HEK293T (cell line): ENCODE data around the gene ACY1.

Experiments
- CTCF ChIA-PET: fragments of 350-600 bp; formaldehyde crosslinking; extraction: SDS; loops from one replicate; lab custom pipeline; 2021; ENCODE audit warnings: antibody characterized with exemption, inconsistent platforms; lab: Yijun Ruan, JAX
- POLR2A ChIA-PET: fragments of 350-600 bp; formaldehyde crosslinking; extraction: SDS; loops from one replicate; lab custom pipeline; 2020; ENCODE audit warnings: antibody characterized with exemption, inconsistent platforms; lab: Yijun Ruan, JAX
- DNase-seq: peaks from one replicate; pipeline ENCODE4 v3.0.0; 2012; ENCODE audit warnings: mixed read lengths; ENCODE audit errors: extremely low spot score
- ARNT ChIP-seq: fragments of 450-650 bp; IDR thresholded peaks from 2 replicates; pipeline ENCODE4 v1.6.1; 2017; ENCODE audit warnings: mild to moderate bottlenecking
- BHLHE40 ChIP-seq: fragments of 450-650 bp; IDR thresholded peaks from 2 replicates; pipeline ENCODE4 v1.6.1; 2016; ENCODE audit warnings: mild to moderate bottlenecking, moderate library complexity, borderline replicate concordance
- CTBP1 ChIP-seq: fragments of 450-650 bp; IDR thresholded peaks from 2 replicates; pipeline ENCODE4 v1.6.1; 2016; ENCODE audit warnings: borderline replicate concordance
- ELF4 ChIP-seq: fragments of 450-650 bp; IDR thresholded peaks from 2 replicates; pipeline ENCODE4 v1.6.1; 2017; ENCODE audit warnings: antibody characterized with exemption
- FOXA1 ChIP-seq: fragments of 450-650 bp; IDR thresholded peaks from 2 replicates; pipeline ENCODE4 v1.6.1; 2016; ENCODE audit warnings: mild to moderate bottlenecking
- FOXK2 ChIP-seq: fragments of 450-650 bp; IDR thresholded peaks from 2 replicates; pipeline ENCODE4 v1.6.1; 2016; ENCODE audit warnings: mild to moderate bottlenecking
- FOXM1 ChIP-seq: fragments of 450-650 bp; IDR thresholded peaks from 2 replicates; pipeline ENCODE4 v1.6.1; 2017; ENCODE audit warnings: mild to moderate bottlenecking, borderline replicate concordance
- HDGF ChIP-seq: fragments of 450-650 bp; IDR thresholded peaks from 2 replicates; pipeline ENCODE4 v1.6.1; 2017; ENCODE audit warnings: antibody characterized with exemption, borderline replicate concordance
- L3MBTL2 ChIP-seq: fragments of 450-650 bp; conservative IDR thresholded peaks from 2 replicates; pipeline ENCODE4 v1.6.1; 2016; ENCODE audit warnings: mild to moderate bottlenecking
- LEF1 ChIP-seq: fragments of 450-650 bp; IDR thresholded peaks from 2 replicates; pipeline ENCODE4 v1.6.1; 2017; ENCODE audit warnings: mild to moderate bottlenecking, borderline replicate concordance
- NFRKB ChIP-seq: fragments of 450-650 bp; IDR thresholded peaks from 2 replicates; pipeline ENCODE4 v1.6.1; 2016; ENCODE audit warnings: mild to moderate bottlenecking, moderate library complexity
- PKNOX1 ChIP-seq: fragments of 450-650 bp; IDR thresholded peaks from 2 replicates; pipeline ENCODE4 v1.6.1; 2016
- SP1 ChIP-seq: fragments of 450-650 bp; IDR thresholded peaks from 2 replicates; pipeline ENCODE4 v1.6.1; 2017
- SUZ12 ChIP-seq: fragments of 450-650 bp; IDR thresholded peaks from 2 replicates; pipeline ENCODE4 v1.6.1; 2016; ENCODE audit warnings: mild to moderate bottlenecking
- TARDBP ChIP-seq: fragments of 450-650 bp; IDR thresholded peaks from 2 replicates; pipeline ENCODE4 v1.6.1; 2016
- ZNF384 ChIP-seq: fragments of 450-650 bp; IDR thresholded peaks from 2 replicates; pipeline ENCODE4 v1.6.1; 2016

Gene ACY1

GRCh38 chr3:52017586-52017985, 34.3 kb downstream of the ACY1 start:
- DNase-seq = no peak
- TF ChIP-seq PKNOX1 (no peak), FOXA1 (no peak), ZNF384 (no peak), FOXK2 (no peak), FOXM1 (no peak), SP1 (no peak), BHLHE40 (no peak), CTBP1 (no peak), HDGF (no peak), LEF1 (no peak), TARDBP (no peak), SUZ12 (no peak), ARNT (no peak), L3MBTL2 (no peak), ELF4 (no peak), NFRKB (no peak)
- POLR2A ChIA-PET = interaction anchor here (1.1 kb wide), 1 partner anchor 14 kb away, joined by 3 read pairs; no protein-coding TSS in a partner anchor
- CTCF ChIA-PET = no interaction called here

- DNase-seq = no peak
- ChIA-PET POLR2A (no interaction called here), CTCF (no interaction called here)
- TF ChIP-seq ELF4 = no peak
- TF ChIP-seq SP1 = no peak
- TF ChIP-seq CTBP1 = no peak
- TF ChIP-seq L3MBTL2 = no peak
- no peak for TF ChIP-seq FOXA1
- TF ChIP-seq FOXK2 = no peak
- no peak for TF ChIP-seq NFRKB
- TF ChIP-seq ZNF384 = no peak
- TF ChIP-seq LEF1 = no peak
- TF ChIP-seq SUZ12 = no peak
- no peak for TF ChIP-seq FOXM1
- no peak for TF ChIP-seq TARDBP
- no peak for TF ChIP-seq HDGF
- no peak for TF ChIP-seq BHLHE40
- no peak for TF ChIP-seq PKNOX1
- TF ChIP-seq ARNT = no peak
These were observed 35.1 kb downstream of the ACY1 start for GRCh38 chr3:52018319-52019000.

GRCh38 chr3:52019352-52020080, 36.2 kb downstream of the ACY1 start:
- DNase-seq = no peak
- CTCF ChIA-PET = no interaction called here
- POLR2A ChIA-PET = no interaction called here
- no peak for TF ChIP-seq LEF1
- TF ChIP-seq NFRKB = no peak
- TF ChIP-seq BHLHE40 = no peak

GRCh38 chr3:52020796-52021195, 37.5 kb downstream of the ACY1 start:
- ChIA-PET POLR2A (no interaction called here), CTCF (interaction anchor here (1.8 kb wide), 1 partner anchor 17 kb away, joined by 5 read pairs; no protein-coding TSS in a partner anchor)
- no peak for TF ChIP-seq SP1
- no peak for TF ChIP-seq ARNT
- no peak for TF ChIP-seq CTBP1
- TF ChIP-seq BHLHE40 = no peak
- TF ChIP-seq FOXA1 = no peak
- TF ChIP-seq NFRKB = no peak
- no peak for TF ChIP-seq LEF1
- TF ChIP-seq L3MBTL2 = no peak
- TF ChIP-seq PKNOX1 = no peak
- TF ChIP-seq SUZ12 = no peak
- TF ChIP-seq FOXK2 = no peak
- no peak for TF ChIP-seq ZNF384
- no peak for TF ChIP-seq TARDBP
- no peak for TF ChIP-seq ELF4
- TF ChIP-seq HDGF = no peak
- no peak for TF ChIP-seq FOXM1

GRCh38 chr3:52021489-52022268, 38.3 kb downstream of the ACY1 start:
- ChIA-PET CTCF (interaction anchor here (1.2 to 1.8 kb wide), 2 partner anchors 8 to 17 kb away, joined by 4 to 5 read pairs; no protein-coding TSS in a partner anchor), POLR2A (interaction anchor here (0.7 kb wide), 2 partner anchors 26 to 32 kb away, joined by 3 read pairs; partner anchors contain the start of gene RPL29)
- TF ChIP-seq BHLHE40 (no peak), TARDBP (no peak), NFRKB (no peak), HDGF (no peak), SP1 (no peak), LEF1 (no peak), ARNT (no peak), PKNOX1 (no peak), L3MBTL2 (no peak), CTBP1 (no peak), ELF4 (no peak), SUZ12 (no peak), FOXK2 (no peak), FOXA1 (no peak), FOXM1 (no peak), ZNF384 (no peak)
- no peak for DNase-seq

More at GRCh38 chr3:52020796-52021195, 37.5 kb downstream of the ACY1 start:
- no peak for DNase-seq
